Measurements from ENCODE around the gene CCT6B. TPM values are rescaled to one million over a fixed set of nuclear protein-coding genes. Genes with fewer than 3 reads are reported as not detected.

Gene CCT6B
- total and polyA plus RNA-seq, 9 of the 15 experiments (the other 6 are each of a cell fraction or from before 2014, with no cell fraction given) = 0.25 to 0.91 (median 0.58) TPM

GRCh38 chr17:34980681-34981537, 19.6 kb upstream of the CCT6B start (continued):
- TF ChIP-seq TFAP4 (CRISPR knock-in tag; IDR thresholded peaks at IDR 0.05; ENCODE audit: borderline replicate concordance) (peak; percentile 42; the same call in 1 of the 2 replicates), POLR2A (conservative IDR thresholded peaks at IDR 0.05) (peak; percentile 59), HMGXB4 (CRISPR knock-in tag; IDR thresholded peaks at IDR 0.05) (peak; percentile 27; the same call in 1 of the 2 replicates), ZBTB7A (IDR thresholded peaks at IDR 0.05; ENCODE audit: borderline replicate concordance, control insufficient read depth, low read depth, low read length) (peak; percentile 90), TAF7 (tag; IDR thresholded peaks at IDR 0.05) (peak; percentile 75), FOS (IDR thresholded peaks at IDR 0.05; ENCODE audit: extremely low read depth, insufficient read length) (no peak), PRMT5 (CRISPR knock-in tag; IDR thresholded peaks at IDR 0.05) (no peak), TAF1 (IDR thresholded peaks at IDR 0.05; ENCODE audit: control insufficient read depth, extremely low read depth, insufficient read depth, low read length, severe bottlenecking) (peak; percentile 69), CBX3 (IDR thresholded peaks at IDR 0.05; ENCODE audit: borderline replicate concordance in 1 of 2, low read length in 2 of 2) (0 out of 3 replicates have a peak, but pooled peaks of 1 of the 2 experiments have one; percentile 13), CBFA2T3 (IDR thresholded peaks at IDR 0.05) (no peak)
